GM18870 (cell line): ENCODE measurements around the gene GGT1.
"Not testable (repeated sequence)": the region's sequence is repeated elsewhere in the genome, so short reads cannot be mapped to it uniquely, and the experiment has no call there.

Experiments
- ATAC-seq: cut with Tn5 transposase; IDR thresholded peaks from one replicate; pipeline ENCODE4 v1.9.1; 2021; ENCODE audit warnings: moderate library complexity; ENCODE audit not compliant: unreplicated experiment

GGT1 gene

GRCh38 chr22:24633231-24634023, 30.4 kb downstream of the GGT1 start:
- not testable (repeated sequence) for ATAC-seq

- not testable (repeated sequence) for ATAC-seq
Measured at GRCh38 chr22:24634776-24635389, 31.9 kb downstream of the GGT1 start.

- ATAC-seq: not testable (repeated sequence)
Measured at GRCh38 chr22:24636513-24636912, 33.5 kb downstream of the GGT1 start.

GRCh38 chr22:24642307-24642706, 39.3 kb downstream of the GGT1 start:
- ATAC-seq: not testable (repeated sequence)

GRCh38 chr22:24644409-24644808, 41.4 kb downstream of the GGT1 start:
- ATAC-seq: not testable (repeated sequence)

GRCh38 chr22:24645408-24646399, 42.7 kb downstream of the GGT1 start:
- ATAC-seq: not testable (repeated sequence)

- not testable (repeated sequence) for ATAC-seq
Measured at GRCh38 chr22:24646756-24647155, 43.8 kb downstream of the GGT1 start.

- not testable (repeated sequence) for ATAC-seq
Measured at GRCh38 chr22:24649371-24649770, 46.4 kb downstream of the GGT1 start.

GRCh38 chr22:24650884-24651283, 47.9 kb downstream of the GGT1 start:
- ATAC-seq: not testable (repeated sequence)

GRCh38 chr22:24665395-24665794, 62.4 kb downstream of the GGT1 start:
- not testable (repeated sequence) for ATAC-seq

- ATAC-seq: not testable (repeated sequence)
Measured at GRCh38 chr22:24667904-24668303, 64.9 kb downstream of the GGT1 start.

GRCh38 chr22:24672532-24672931, 69.5 kb downstream of the GGT1 start:
- not testable (repeated sequence) for ATAC-seq
